PC-3 (cell line): Measurements from ENCODE around the gene NUTF2.

Experiments
- CTCF ChIP-seq: fragments of 300-600 bp; sonication (generic); conservative IDR thresholded peaks from 2 replicates; pipeline ENCODE4 v1.5.1; 2017; ENCODE audit warnings: antibody characterized with exemption, low read depth, mild to moderate bottlenecking, low read length
- EZH2 ChIP-seq: fragments of 300-600 bp; sonication (generic); IDR thresholded peaks from one replicate; pipeline ENCODE4 v1.6.1; 2017; ENCODE audit warnings: antibody characterized with exemption, mild to moderate bottlenecking, low read length; ENCODE audit not compliant: unreplicated experiment
- EZH2phosphoT487 ChIP-seq: fragments of 300-600 bp; sonication (generic); IDR thresholded peaks from 2 replicates; pipeline ENCODE4 v1.6.1; 2018; ENCODE audit warnings: mild to moderate bottlenecking, antibody characterized with exemption, low read length, borderline replicate concordance

- TF ChIP-seq CTCF = no peak
- no peak for TF ChIP-seq EZH2phosphoT487
- no peak for TF ChIP-seq EZH2
Observed at GRCh38 chr16:67886387-67886786, 39.7 kb downstream of the NUTF2 start.
